Measurements from ENCODE around the gene KDELR3. TPM values are rescaled to one million over a fixed set of nuclear protein-coding genes. Genes with fewer than 3 reads are reported as not detected.

Gene KDELR3
- total and polyA plus RNA-seq, 2 of the 8 experiments (the other 6 are each of a cell fraction or from before 2014, with no cell fraction given) = 7.9 to 13.0 TPM

DNA sequence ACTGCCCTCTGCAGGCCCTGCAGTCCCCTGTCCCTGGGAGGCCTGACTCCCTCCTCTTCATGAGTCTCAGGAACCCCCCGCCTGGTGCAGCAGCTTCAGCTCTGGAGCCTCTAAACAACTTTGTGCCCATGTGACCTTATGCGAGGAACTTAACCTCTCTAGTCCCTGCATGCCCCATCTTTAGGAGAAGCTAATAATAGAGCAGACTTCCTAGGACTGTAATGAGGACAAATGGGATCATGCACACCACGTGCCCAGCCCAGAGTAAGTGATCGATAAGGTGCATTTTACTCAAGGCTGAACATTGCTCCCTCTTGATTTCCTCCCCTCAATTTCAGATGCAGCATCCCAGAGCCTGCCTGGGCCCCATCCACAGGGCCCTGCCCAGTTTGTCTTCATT is 31.9 kb upstream of the KDELR3 start (continued):
- no peak for TF ChIP-seq NANOG (IDR thresholded peaks at IDR 0.05; ENCODE audit: insufficient read depth, low read depth, low read length, poor library complexity, severe bottlenecking)
- no peak for TF ChIP-seq SAP30 (IDR thresholded peaks at IDR 0.05; ENCODE audit: insufficient read depth, insufficient replicate concordance, low read length)
- TF ChIP-seq TCF12 (IDR thresholded peaks at IDR 0.05; ENCODE audit: low read depth, low read length) = no peak
- TF ChIP-seq CREB1 (IDR thresholded peaks at IDR 0.05) = no peak
- TF ChIP-seq EGR1 (IDR thresholded peaks at IDR 0.05; ENCODE audit: borderline replicate concordance, low read depth, low read length) = no peak
- TF ChIP-seq SP2 (IDR thresholded peaks at IDR 0.05; ENCODE audit: low read length) = no peak
